ENCODE measurements around the gene TET3. TPM values are rescaled to one million over a fixed set of nuclear protein-coding genes. Genes with fewer than 3 reads are reported as not detected.

Gene TET3
- total and polyA plus RNA-seq, 9 of the 15 experiments (the other 6 are each of a cell fraction or from before 2014, with no cell fraction given): 0.35 to 16.3 (median 5.5) TPM

GRCh38 chr2:73970850-73971471 lies 13.7 kb upstream of the TET3 start:
- CTCF ChIA-PET (ENCODE audit: low intra/inter-chr PET ratio): no interaction called here
- Histone ChIP-seq H3K27ac (ENCODE audit: extremely low read depth, low read depth, low read length) (peak overlapping the region; percentile 78), H3K4me3 (no peak overlapping the region), H3K79me2 (ENCODE audit: control insufficient read depth, insufficient read depth, low read length) (no peaks in the 10 kb centered on the region), H3K27me3 (ENCODE audit: control insufficient read depth in 2 of 2, insufficient read depth in 2 of 2, low read length in 2 of 2) (no peaks in the 10 kb centered on the region), H3K9ac (ENCODE audit: insufficient read depth in 1 of 2, low read depth in 2 of 2, low read length in 2 of 2) (peak overlapping the region; percentile 49 to 85), H3K36me3 (ENCODE audit: control insufficient read depth, insufficient read depth, low read length) (0 out of 3 replicates have a peak, but pooled peaks cover 2% of the 10 kb centered on the region), H3K9me3 (replicated peaks; ENCODE audit: control insufficient read depth, insufficient read depth, low read depth, low read length) (no peaks in the 10 kb centered on the region), H3K4me1 (replicated peaks in 1 of 2; ENCODE audit: control insufficient read depth in 2 of 2, insufficient read depth in 2 of 2, low read length in 2 of 2) (peaks cover 20 to 31% of the 10 kb centered on the region in 2 experiments), H2AFZ (ENCODE audit: low read depth, low read length) (peak overlapping the region; percentile 65; the same call in 1 of the 2 replicates), H4K20me1 (replicated peaks; ENCODE audit: control insufficient read depth, insufficient read depth, low read length) (no peaks in the 10 kb centered on the region), H3K9me1 (ENCODE audit: control insufficient read depth, insufficient read depth, low read length) (no peaks in the 10 kb centered on the region), H3K4me2 (ENCODE audit: insufficient read depth, low read length) (peak overlapping the region; percentile 73)
- ATAC-seq (peak; percentile 86), DNase-seq (ENCODE audit: extremely low read depth in 1 of 4, low spot score in 3 of 4) (peak; percentile 62 to 89 (median 74)), FAIRE-seq (peak; percentile 94)
- intact Hi-C loops (cut with micrococcal nuclease) (no loop called here), in situ Hi-C loops (cut with MboI) (no loop called here)
- BruUV-seq (replicated peaks): no TSS peak
- POLR2A ChIA-PET: interaction anchor here (0.6 to 1.4 kb wide), 6 partner anchors 9 to 124 kb away, joined by 3 to 6 read pairs (median 5); partner anchors contain the start of gene DGUOK
- WGBS (ENCODE audit: insufficient coverage, low coverage, missing lambda C conversion rate): 3% methylated on average over 7 of the region's 7 CpGs
- TF ChIP-seq POLR2B (IDR thresholded peaks at IDR 0.05; ENCODE audit: low read depth, partially characterized antibody) (no peak), ZNF76 (CRISPR knock-in tag; IDR thresholded peaks at IDR 0.05; ENCODE audit: borderline replicate concordance) (no peak), GTF2F1 (IDR thresholded peaks at IDR 0.05; ENCODE audit: low read depth, low read length) (no peak), KAT2B (IDR thresholded peaks at IDR 0.05; ENCODE audit: low read depth, low read length) (no peak), SRF (CRISPR knock-in tag; IDR thresholded peaks at IDR 0.05) (no peak), SMARCA4 (IDR thresholded peaks at IDR 0.05) (peak; percentile 79), SOX6 (IDR thresholded peaks at IDR 0.05) (peak; percentile 59), PRMT5 (CRISPR knock-in tag; IDR thresholded peaks at IDR 0.05) (no peak), HDGF (IDR thresholded peaks at IDR 0.05) (0 out of 2 replicates have a peak, but pooled peaks have one; percentile 43), BACH1 (tag; IDR thresholded peaks at IDR 0.05) (no peak), NFXL1 (CRISPR knock-in tag; IDR thresholded peaks at IDR 0.05) (no peak), TEAD4 (IDR thresholded peaks at IDR 0.05; ENCODE audit: low read length) (peak; percentile 88), TEAD4 (CRISPR knock-in tag; IDR thresholded peaks at IDR 0.05; ENCODE audit: borderline replicate concordance) (no peak), ZNF449 (CRISPR knock-in tag; IDR thresholded peaks at IDR 0.05) (no peak), NFRKB (IDR thresholded peaks at IDR 0.05; ENCODE audit: low read depth) (peak; percentile 75; the same call in 1 of the 2 replicates), PRPF4 (IDR thresholded peaks at IDR 0.05; ENCODE audit: insufficient read depth, low read depth, low read length, poor library complexity, severe bottlenecking) (no peak), BRD9 (IDR thresholded peaks at IDR 0.05; ENCODE audit: low read depth, partially characterized antibody) (peak; percentile 67), MCM7 (IDR thresholded peaks at IDR 0.05) (no peak), ARID2 (IDR thresholded peaks at IDR 0.05) (no peak), CREM (IDR thresholded peaks at IDR 0.05; ENCODE audit: low read depth) (0 out of 2 replicates have a peak, but pooled peaks have one; percentile 58), NRF1 (conservative IDR thresholded peaks at IDR 0.05 in 1 of 2, IDR thresholded peaks at IDR 0.05 in 1 of 2) (peak in 1 of 2 experiments; percentile 44; a peak in 2 of 4 replicates), ETV1 (tag; conservative IDR thresholded peaks at IDR 0.05; ENCODE audit: low read depth) (peak; percentile 90), RNF2 (IDR thresholded peaks at IDR 0.05) (peak; percentile 65; the same call in 1 of the 2 replicates)

Measured in K562 (cell line).